GM12865 (cell line): ENCODE results near the gene RTN4RL1.

Source experiments
- DNase-seq: peaks from one replicate; pipeline ENCODE4 v3.0.0; 2010; ENCODE audit warnings: low read depth
- H3K4me3 ChIP-seq: 2 replicates; pipeline ENCODE4 v1.5.1; 2011; ENCODE audit warnings: mild to moderate bottlenecking, low read depth, low read length, control low read depth
- CTCF ChIP-seq: IDR thresholded peaks from 2 replicates; pipeline ENCODE4 v1.5.1; 2011; ENCODE audit warnings: low read length, control low read depth, low read depth, inconsistent platforms; ENCODE audit not compliant: insufficient read depth; ENCODE audit errors: missing control alignments

RTN4RL1 gene

GRCh38 chr17:1956134-1956533 lies 69.0 kb downstream of the RTN4RL1 start:
- H3K4me3 ChIP-seq = no peak overlapping the region
- DNase-seq = no peak
- TF ChIP-seq CTCF = no peak

GRCh38 chr17:1953831-1954230 lies 71.3 kb downstream of the RTN4RL1 start:
- TF ChIP-seq CTCF = no peak
- H3K4me3 ChIP-seq = no peak overlapping the region
- no peak for DNase-seq

- no peak for DNase-seq
- no peak overlapping the region for H3K4me3 ChIP-seq
- TF ChIP-seq CTCF = no peak
Measured at GRCh38 chr17:1951920-1952319, 73.2 kb downstream of the RTN4RL1 start.

- no peak for DNase-seq
- H3K4me3 ChIP-seq = no peak overlapping the region
- TF ChIP-seq CTCF = no peak
Measured at GRCh38 chr17:1949754-1950153, 75.4 kb downstream of the RTN4RL1 start.

- no peak for DNase-seq
- H3K4me3 ChIP-seq = no peak overlapping the region
- TF ChIP-seq CTCF = no peak
Measured at GRCh38 chr17:1948517-1948825, 76.7 kb downstream of the RTN4RL1 start.

- H3K4me3 ChIP-seq = no peak overlapping the region
- TF ChIP-seq CTCF = no peak
- DNase-seq = no peak
Measured at GRCh38 chr17:1947743-1948516, 77.2 kb downstream of the RTN4RL1 start.

GRCh38 chr17:1947229-1947742 lies 77.8 kb downstream of the RTN4RL1 start:
- TF ChIP-seq CTCF = no peak
- no peak overlapping the region for H3K4me3 ChIP-seq

More at GRCh38 chr17:1947229-1947742, 77.8 kb downstream of the RTN4RL1 start:
- DNase-seq = no peak
